GM12878 (cell line): ENCODE results near the gene ZNF608.

ENCODE experiments used
- CTCF ChIP-seq, 3 experiments: IDR thresholded peaks in 2 of 3; conservative IDR thresholded peaks in 1 of 3; 2 replicates each; pipeline ENCODE4 v1.5.1; 2011; ENCODE audit warnings: low read depth in 3 of 3, low read length in 3 of 3, mild to moderate bottlenecking in 3 of 3, control low read depth in 2 of 3, moderate library complexity in 2 of 3, inconsistent platforms in 1 of 3, mixed read lengths in 1 of 3; ENCODE audit not compliant: control insufficient read depth in 2 of 3, insufficient read depth in 1 of 3; ENCODE audit errors: extremely low read depth in 1 of 3
- ELK1 ChIP-seq: IDR thresholded peaks from 2 replicates; pipeline ENCODE4 v1.6.1; 2012; ENCODE audit warnings: low read depth, low read length, improper control_type of control experiment

- TF ChIP-seq ELK1 (no peak), CTCF (IDR thresholded peaks at IDR 0.05 in 2 of 3, conservative IDR thresholded peaks at IDR 0.05 in 1 of 3; ENCODE audit: control insufficient read depth in 2 of 3, extremely low read depth in 1 of 3, insufficient read depth in 1 of 3, low read depth in 3 of 3, low read length in 3 of 3) (no peak)
Measured at GRCh38 chr5:124697501-124697900, 48.9 kb downstream of the ZNF608 start.
